ENCODE measurements around the gene BORCS8.

The BORCS8 gene

DNA sequence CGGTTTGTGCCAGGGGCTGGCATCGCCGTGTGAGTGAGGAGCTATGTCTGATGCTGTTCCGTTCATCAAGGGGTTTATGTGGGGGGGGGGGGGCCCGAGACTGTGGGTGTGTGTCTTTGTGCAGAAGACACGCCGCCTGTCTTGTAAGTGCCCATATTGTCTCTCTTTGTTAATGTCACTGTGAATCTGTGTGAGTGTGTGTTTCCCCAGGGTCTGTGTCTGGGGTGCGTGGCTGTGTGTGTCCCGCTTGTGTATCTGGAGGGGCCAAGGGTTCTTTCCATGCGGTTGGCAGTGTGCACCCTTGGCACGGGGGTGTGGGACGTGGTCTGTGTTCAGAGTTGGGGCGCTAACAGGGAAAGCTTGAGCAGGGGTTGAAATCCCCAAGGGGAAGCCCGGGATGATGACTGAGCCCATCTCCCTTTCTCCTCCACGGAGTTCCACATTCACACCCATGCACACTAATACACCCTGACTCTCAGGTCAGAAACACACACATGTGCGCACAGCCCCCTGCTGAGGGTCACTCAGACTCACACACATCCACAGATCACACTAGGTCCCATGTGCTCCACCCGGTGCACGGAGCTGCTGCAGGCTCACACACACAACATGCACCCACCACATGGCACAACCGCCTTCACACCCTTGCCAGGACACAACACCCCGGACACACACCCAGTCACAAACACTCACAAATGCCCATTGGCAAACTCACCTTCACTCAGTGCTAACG lies 21.6 kb upstream of the BORCS8 start:
- no peak for DNase-seq (ENCODE audit: low spot score)

DNA sequence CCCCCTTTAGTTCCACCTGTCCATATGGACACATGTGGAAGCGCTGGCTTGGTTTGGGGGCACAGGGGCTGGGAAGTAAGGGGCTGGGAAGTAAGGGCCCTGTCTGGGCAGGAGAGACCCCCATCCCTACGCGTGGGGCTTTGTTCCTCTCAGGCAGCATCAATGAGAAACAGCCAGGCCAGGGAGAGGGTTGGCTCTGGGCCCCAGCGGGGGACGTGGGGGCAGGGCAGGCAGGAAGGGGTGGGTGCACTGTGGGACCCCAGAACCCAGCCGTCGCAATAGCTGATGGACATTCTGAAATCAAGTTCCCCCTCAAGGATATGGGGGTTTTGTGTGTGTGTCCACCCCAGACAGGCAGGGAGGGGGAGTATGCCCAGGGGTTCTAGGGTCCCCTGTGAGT lies 21.0 kb upstream of the BORCS8 start:
- DNase-seq (ENCODE audit: low spot score): no peak

DNA sequence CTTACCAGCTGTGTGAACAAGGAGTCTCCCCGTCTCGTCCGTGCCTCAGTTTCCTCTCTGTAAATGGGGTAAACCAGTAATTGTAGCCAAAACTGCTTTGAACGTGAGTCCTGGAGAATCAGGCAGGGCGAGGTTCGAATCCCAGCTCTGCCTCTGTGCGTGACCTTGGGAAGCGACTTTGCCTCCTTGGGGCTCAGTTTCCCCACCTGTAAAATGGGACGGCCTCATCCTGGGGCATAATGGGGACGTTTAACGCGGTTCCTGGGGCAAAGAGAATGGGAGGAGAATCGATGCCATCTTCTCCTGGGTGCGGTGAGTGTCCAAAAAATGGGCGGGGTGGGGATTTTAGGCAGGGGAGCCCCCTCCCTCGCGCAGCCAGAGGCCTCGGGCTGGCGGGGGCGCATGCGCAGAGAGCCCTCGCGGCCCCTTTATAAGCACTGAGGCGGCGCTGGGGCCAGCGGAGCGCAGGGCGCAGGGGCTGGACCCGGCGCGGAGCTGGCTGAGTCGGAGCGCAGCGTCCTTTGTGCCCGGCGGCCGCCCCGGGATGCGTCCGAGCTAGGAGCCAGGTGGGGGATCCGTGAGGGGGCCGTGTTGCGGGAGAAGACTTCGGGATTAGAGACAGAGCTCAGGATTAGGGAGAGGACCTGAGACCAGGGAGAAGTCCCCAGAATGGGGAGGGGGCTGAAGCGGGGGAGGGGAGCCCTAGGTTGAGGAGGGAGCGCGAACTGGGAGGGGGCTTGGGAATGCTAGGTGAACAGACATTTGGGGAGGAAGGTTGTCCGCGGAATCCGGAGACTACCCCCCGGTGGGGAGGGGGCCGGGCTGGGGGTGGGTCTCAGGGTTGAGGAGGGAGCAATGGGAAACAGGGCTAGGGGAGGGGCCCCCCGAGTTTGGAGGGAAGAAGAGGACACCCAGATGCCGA lies 19.8 kb upstream of the BORCS8 start, which contains the start of gene NCAN:
NCAN (plus strand) TSS at position 460 of the 922 bp plus-strand sequence. CDS start 4,996 bp downstream, outside the sequence.
- no peak for DNase-seq (ENCODE audit: low spot score)

DNA sequence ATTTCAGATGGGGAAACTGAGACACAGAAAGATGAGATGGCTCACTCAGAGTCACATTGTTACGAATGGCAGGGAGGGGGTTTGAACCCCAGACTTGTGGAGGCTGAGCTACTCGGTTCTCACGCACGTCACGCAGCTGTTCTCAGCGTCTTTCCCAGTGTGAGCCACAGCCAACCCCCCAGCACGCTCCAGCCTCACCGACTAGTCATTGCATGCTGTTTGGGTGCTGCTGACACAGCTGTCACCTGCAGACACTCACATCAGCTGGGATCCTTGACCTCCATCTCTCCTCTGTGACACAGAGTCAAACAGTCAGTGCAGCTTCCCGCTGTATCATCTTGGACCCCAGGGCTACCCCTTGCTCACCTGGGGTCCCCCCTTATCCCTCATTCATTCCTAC lies 17.4 kb upstream of the BORCS8 start:
- DNase-seq (ENCODE audit: low spot score): no peak

DNA sequence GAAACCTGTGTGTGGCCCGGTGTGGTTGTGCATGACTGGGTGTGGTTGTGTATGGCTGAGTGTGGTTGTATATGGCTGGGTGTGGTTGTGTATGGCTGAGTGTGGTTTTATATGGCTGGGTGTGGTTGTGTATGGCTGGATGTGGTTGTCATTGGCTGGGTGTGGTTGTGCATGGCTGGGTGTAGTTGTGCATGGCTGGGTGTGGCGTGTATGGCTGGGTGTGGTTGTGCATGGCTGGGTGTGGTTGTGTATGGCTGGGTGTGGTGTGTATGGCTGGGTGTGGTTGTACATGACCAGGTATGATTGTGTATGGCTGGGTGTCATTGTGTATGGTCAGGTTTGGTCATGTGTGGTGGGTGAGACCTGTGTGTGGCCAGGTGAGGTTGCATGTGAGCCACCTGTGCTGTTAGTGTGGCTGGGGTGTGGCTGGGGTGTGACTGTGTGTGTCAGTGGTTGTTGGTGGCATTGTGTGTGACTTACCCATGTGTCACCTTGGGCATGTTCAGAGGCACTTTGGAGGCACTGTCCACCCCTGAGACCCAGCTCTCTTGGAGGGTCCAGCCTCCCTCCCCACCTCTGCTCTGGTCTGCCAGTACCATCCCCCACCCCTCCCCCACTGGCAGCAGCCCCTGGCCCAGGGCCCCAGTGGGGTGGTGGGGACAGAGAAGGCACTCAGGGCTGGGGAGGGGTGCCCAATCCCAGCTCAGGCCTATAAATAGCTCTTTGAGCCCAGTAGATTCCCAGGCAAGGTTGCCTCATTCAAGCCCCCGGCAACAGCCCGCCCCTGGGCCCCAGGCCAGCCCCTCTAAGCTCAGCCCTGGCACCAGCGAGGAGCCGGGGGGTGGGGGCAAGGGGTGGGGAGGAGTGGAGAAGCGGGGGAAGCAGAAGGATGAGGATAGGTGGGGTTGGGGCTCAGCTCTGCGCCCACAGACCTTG lies 16.0 kb upstream of the BORCS8 start:
- DNase-seq (ENCODE audit: low spot score): peak; percentile 64

DNA sequence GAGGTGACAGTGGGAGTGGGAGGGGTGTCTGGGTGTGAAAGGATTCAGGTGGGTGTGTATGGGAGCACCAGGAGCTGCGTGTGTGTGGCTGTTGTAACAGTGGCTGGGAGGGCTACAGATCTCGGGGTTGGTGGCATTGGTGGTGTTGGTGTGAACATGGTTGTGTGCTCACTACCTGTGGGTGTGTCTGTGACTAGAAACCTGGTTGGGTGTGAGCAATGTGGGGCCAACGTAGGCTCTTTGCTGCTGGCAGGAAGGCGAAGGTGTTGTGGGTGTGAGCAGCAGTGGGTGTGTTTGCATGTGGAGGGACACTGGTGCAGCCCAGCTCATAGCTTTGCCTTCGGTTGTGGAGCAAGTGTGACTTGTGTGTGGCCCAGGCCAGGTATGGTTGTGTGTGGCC lies 15.0 kb upstream of the BORCS8 start:
- DNase-seq (ENCODE audit: low spot score): no peak

DNA sequence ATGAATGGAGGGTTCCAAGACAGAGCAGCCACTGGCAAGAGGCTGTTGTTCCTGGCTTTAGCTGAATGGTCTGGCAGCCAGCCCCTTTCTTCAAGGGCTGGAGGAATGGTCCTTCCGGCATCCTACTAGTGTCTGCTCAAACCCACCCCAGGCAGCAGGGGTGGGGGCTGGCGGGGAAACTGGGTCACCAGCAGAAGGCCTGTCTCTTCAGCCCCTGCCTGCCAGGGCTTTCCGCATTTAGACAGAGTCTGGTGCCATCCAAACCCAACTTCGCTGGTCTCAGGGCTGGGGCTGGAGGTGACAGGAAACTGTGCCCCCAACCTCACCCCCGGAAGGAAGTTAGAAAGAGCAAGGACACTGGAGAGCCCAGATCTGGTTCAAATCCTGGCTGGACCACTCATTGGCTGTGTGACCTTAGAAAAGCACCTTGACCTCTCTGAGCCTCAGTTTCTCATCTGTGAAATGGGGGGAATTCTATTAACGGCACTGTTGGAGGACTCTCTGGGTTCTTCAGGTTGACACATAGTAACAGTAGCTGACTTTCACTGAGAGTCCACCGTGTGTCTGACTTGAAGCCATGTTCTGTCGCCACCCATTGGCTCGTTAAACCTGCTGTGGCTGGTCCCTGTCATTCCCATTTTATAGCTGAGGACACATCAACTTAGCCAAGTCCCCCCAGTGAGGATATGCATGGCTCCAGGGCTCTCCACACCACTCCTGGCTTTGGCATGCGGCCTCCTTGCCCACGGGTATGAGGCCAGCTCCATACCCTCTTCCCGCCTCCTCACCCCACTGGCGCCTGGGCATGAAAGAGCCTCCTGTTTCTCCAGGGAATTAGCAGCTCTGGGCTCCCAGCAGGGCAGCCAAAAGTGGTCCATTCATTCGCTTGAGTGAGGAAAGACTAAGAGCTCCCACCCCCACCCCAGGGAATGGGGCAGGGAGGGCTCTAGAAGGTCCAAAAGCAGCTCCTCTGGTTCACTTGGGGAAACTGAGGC lies 13.8 kb upstream of the BORCS8 start:
- peak; percentile 79 for DNase-seq (ENCODE audit: low spot score)

DNA sequence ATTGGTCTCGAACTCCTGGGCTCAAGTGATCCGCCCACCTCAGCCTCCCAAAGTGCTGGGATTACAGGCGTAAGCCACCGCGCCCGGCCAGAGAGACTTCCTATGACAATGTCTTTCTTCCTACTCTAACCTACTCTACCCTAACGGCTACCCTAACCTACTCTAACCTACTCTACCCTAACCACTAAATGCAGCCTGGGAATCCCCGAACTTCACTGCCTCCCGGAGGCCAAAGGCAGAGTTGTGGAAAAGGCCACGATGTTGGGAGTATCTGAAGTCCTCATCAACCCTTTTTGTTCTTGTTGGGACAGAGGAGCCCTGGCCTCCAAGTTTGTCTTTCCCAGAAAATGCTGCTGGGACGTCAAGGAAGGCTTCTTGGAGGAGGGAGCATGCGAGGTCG lies 12.2 kb upstream of the BORCS8 start:
- DNase-seq (ENCODE audit: low spot score): no peak

DNA sequence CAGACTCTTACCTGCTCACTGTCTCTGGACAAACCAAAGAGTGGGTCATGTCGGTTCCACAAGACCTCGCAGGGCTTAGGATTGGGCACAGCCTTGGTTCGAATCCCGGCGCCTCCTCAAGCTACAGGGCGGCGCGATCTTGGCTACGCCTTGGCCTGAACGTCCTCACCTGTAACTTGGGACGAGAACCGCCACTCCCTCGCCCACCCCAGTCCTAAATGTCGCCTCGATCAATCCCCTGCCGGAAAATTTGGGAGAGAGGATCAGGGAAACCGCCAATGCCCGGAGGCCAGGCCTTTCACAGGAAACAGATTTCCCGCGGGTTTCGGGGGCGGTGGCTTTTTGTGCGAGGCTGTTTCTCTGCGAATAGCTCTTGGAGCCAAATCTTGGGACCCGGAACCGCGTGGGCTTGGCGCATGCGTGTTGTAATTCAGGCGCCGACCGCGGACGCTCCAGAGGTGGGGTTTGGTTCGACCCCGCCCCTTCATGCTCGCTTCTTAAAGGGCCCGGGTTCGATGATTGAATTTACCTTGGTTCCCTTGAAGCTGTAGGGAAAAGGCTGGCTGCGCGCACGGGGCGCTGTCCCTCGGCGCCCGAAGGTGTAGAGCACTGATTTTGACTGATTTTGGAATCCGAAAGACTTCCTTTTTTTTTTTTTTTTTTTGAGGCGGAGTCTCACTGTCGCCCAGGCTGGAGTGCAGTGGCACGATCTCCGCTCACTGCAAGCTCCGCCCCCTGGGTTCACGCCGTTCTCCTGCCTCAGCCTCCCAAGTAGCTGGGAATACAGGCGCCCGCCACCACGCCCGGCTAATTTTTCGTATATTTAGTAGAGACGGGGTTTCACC lies 11.3 kb upstream of the BORCS8 start, which contains the start of gene NR2C2AP:
NR2C2AP (minus strand) TSS at position 403 of the 845 bp plus-strand sequence; CDS start at position 49, 354 bp downstream.
- peak; percentile 93 for DNase-seq (ENCODE audit: low spot score)

DNA sequence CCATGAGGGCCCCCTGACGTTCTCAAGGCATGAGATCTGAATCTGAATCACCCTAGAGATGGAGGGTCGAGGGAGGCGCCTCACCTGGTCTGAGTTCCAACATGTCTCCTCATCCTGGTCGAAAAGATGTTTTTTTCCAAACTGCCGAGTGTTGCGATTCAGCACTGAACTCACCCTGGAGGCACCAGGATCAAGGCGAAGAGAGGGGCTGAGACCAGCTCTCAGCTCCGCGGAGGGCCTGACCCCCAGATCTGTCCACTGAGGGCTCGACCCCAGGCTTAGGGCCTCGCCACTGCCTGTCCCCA lies 10.7 kb upstream of the BORCS8 start:
- DNase-seq (ENCODE audit: low spot score): no peak

DNA sequence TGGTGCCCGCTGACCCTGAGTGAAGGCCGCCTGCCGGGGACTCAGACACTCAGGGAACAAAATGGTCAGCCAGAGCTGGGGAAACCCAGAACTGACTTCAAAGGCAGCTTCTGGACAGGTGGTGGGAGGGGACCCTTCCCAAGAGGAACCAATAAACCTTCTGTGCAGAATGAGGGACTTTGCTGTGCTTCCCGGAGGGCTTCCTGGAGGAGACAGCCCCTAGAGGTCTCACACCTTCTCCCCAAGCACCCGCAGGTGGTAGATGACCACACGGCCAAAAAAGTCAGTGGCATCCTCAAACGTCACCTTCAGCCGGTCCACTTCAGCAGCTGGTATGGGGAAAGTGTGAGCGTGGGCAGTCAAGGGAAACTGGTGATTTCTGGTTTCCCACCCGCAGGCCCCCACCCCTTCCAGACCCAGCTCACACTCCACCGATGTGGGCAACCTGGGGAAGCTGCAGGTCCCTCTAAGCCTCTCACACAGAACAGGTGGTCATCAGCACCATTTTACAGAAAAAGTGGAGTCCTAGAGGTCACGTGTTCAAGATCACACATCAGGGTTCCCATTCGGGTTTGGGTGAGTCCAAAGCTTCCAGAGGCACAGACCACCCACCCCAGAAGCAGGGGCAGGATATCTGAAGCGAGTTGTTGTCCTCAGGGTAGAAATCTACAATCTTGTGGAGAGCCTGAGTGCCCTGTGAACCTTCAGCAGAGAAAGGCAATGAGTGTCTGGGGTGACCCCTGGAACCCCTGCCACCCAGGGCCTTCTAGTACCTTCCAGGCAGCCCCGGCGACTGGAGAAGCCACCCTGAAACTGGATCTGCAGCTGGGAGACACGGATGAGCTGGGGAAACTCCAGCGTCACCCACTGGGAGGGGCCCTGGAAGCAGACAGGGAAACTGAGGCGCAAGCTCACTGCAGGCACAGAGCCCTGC lies 10.0 kb upstream of the BORCS8 start:
- no peak for DNase-seq (ENCODE audit: low spot score)

DNA sequence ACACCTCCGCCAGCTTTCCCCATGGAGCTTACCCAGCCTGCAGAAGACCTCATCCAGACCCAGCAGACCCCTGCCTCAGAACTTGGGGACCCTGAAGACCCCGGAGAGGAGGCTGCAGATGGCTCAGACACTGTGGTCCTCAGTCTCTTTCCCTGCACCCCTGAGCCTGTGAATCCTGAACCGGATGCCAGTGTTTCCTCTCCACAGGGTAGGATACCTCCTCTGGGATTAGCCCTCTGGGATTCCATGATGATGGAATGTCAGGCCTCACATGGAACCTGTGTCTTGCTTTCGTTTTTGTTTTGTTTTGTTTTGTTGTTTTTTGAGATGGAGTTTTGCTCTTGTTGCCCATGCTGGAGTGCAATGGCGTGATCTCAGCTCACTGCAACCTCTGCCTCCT lies 2.0 kb upstream of the BORCS8 start:
- no peak for DNase-seq (ENCODE audit: low spot score)

DNA sequence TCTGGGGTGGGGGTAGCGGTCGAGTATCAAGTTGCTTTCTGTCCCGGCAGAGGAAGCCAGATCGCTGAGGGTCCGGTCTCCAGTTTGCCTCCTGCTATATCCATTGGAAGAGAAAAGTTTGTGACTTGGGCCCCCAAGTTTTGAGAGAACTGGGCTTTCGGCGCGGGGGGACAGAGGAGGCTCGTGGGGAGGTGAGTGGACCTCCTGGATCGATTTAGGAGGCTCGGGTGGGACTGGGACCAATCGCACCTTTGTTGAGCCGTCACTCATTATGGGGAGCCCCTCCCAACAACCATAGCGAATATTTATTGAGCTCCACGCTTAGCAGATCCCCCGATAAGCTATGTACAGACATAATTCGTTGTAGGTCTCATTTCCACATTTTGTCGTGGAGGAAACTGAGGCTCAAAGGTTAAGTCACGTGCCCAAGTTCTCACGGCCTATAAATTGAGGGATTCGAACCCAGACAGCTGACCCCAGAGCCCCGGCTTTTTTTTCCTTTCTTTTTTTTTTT lies 1.0 kb upstream of the BORCS8 start:
- no peak for DNase-seq (ENCODE audit: low spot score)

DNA sequence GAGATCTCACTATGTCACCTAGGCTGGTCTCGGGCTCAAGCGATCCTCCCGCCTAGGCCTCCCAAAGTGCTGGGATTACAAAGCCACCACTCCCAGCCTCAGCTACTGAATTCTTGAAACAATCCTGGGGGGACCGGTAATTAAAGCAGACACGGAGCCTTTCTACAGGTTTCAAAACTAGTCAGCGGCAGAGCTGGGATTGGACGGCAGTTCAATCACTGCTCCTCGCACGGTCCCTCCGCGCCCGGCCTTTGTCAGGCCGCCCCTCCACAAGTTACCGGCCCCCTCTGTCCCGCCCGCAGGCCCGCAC lies 229 bp downstream of the BORCS8 start:
- no peak for DNase-seq (ENCODE audit: low spot score)

DNA sequence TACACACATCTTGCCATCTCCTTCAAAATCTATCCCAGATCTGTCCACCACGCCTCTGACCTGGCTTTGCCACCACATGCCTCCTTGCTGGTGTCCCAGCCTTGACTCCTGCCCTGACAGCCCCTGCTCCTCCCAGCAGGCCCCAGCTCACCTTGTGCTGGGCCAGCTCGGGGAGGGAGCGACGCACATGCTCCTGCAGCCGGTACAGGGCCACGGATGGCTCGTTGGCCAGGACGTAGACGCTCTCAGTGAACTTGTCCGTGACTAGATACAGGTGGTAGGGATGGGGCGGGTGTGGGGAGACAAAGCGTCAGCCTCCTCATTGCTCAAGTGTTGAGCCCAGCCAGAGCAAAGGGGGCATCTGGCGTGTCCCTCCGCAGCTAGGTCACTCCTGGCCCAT lies 5.2 kb downstream of the BORCS8 start:
- no peak for DNase-seq (ENCODE audit: low spot score)

DNA sequence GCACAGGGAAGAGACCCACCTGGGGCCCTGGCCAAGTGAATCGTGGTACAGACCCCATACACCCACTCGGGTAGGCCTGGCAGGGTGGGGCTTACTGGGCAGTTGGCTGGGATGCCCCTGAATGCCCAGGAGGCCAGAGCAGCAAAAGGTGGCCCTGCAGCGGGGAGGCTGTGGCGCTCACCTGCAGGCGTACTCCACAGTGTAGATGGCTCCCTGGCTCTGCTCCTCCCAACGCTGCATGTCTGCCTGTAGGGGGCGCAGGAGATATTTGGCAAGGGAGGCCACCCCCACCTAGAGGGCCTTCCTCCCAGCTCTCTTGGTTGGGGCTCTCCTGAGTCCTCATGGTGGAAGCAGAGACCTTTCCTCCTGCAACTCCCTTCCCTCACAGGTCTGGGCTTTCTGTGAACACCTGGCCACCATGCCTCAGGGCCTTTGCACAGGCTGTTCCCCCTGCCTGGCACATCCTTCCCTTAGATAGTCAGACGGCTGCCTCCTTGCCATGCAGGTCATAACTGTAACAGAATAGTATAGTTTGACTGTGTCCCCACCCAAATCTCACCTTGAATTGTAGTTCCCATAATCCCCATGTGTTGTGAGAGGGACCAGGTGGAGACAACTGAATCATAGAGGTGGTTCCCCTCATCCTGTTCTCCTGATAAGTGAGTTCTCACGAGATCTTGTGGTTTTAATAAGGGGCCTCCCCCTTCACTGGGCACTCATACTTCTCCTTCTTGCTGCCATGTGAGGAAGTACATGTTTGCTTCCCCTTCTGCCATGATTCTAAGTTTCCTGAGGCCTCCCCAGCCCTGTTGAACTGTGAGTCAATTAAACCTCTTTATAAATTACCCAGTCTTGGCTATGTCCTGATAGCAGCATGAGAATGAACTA lies 5.9 kb downstream of the BORCS8 start:
- DNase-seq (ENCODE audit: low spot score): no peak

DNA sequence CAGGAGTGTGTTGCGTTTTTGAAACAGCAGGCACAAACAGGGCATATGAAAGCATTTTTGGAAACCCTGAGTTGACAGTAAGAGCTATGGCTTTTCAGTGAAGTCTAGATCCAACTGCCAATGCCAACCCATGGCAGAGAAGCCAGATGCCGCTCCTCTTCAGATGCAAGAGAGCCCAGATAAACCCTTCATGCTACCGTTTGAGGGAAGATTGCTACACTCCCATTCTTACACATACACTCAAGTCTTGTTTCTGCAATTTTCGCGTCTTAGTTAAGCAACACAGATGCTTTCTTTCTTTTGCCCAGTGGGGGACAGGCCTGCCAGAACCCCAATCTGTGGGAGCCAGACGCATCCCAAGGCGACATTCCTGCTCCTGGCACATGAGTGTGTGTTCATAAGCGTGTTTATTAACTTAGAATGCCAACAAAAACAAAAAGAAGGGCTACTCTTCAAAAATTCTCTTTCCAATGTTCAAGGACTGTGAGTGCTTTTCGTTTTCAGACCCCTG lies 10.4 kb downstream of the BORCS8 start:
- no peak for DNase-seq (ENCODE audit: low spot score)

All from Ammon's horn (tissue), 1 donor.